MM.1S (cell line): ENCODE data around the gene GNG14.
"Not testable (repeated sequence)": the region's sequence is repeated elsewhere in the genome, so short reads cannot be mapped to it uniquely, and the experiment has no call there.

Source experiments
- DNase-seq: peaks from one replicate; pipeline ENCODE4 v3.0.0-alpha.2; 2015
- H2AFZ ChIP-seq: fragments of 300-600 bp; sonication (generic); 2 replicates; pipeline ENCODE4 v1.6.0; 2016; ENCODE audit warnings: antibody characterized with exemption, low read length
- H3F3A ChIP-seq: fragments of 300-600 bp; sonication (generic); 2 replicates; pipeline ENCODE4 v1.6.1; 2016; ENCODE audit warnings: mild to moderate bottlenecking, antibody characterized with exemption, low read length, moderate library complexity, mixed read lengths; ENCODE audit not compliant: insufficient read depth
- H3K27ac ChIP-seq: fragments of 300-600 bp; sonication (generic); 2 replicates; pipeline ENCODE4 v1.5.1; 2016; ENCODE audit warnings: mild to moderate bottlenecking, low read length
- H3K27me3 ChIP-seq: fragments of 300-600 bp; sonication (generic); replicated peaks from 2 replicates; pipeline ENCODE4 v1.6.0; 2016; ENCODE audit warnings: low read length; ENCODE audit not compliant: insufficient read depth
- H3K36me3 ChIP-seq: fragments of 300-600 bp; sonication (generic); replicated peaks from 2 replicates; pipeline ENCODE4 v1.6.1; 2016; ENCODE audit warnings: mild to moderate bottlenecking, low read length, mixed read lengths; ENCODE audit not compliant: insufficient read depth
- H3K4me1 ChIP-seq: fragments of 300-600 bp; sonication (generic); 2 replicates; pipeline ENCODE4 v1.6.1; 2016; ENCODE audit warnings: low read length, mixed read lengths
- H3K4me2 ChIP-seq: fragments of 300-600 bp; sonication (generic); 2 replicates; pipeline ENCODE4 v1.6.0; 2016; ENCODE audit warnings: low read depth, low read length
- H3K4me3 ChIP-seq: fragments of 300-600 bp; sonication (generic); 2 replicates; pipeline ENCODE4 v1.5.1; 2016; ENCODE audit warnings: low read length, mixed read lengths
- H3K79me2 ChIP-seq: fragments of 300-600 bp; sonication (generic); 2 replicates; pipeline ENCODE4 v1.6.1; 2016; ENCODE audit warnings: mixed run types, low read length, mixed read lengths
- H3K9ac ChIP-seq: fragments of 300-600 bp; sonication (generic); 2 replicates; pipeline ENCODE4 v1.6.1; 2016; ENCODE audit warnings: low read length, mixed read lengths
- H3K9me2 ChIP-seq: fragments of 300-600 bp; sonication (generic); replicated peaks from 2 replicates; pipeline ENCODE4 v1.6.1; 2016; ENCODE audit warnings: mild to moderate bottlenecking, low read length, mixed read lengths; ENCODE audit not compliant: insufficient read depth
- H3K9me3 ChIP-seq: fragments of 300-600 bp; sonication (generic); replicated peaks from 2 replicates; pipeline ENCODE4 v1.6.1; 2016; ENCODE audit warnings: mild to moderate bottlenecking, low read length, mixed read lengths; ENCODE audit not compliant: insufficient read depth
- H4K20me1 ChIP-seq: fragments of 300-600 bp; sonication (generic); 2 replicates; pipeline ENCODE4 v1.6.1; 2016; ENCODE audit warnings: mild to moderate bottlenecking, low read length, moderate library complexity, mixed read lengths; ENCODE audit not compliant: insufficient read depth
- EZH2 ChIP-seq: fragments of 300-600 bp; sonication (generic); optimal IDR thresholded peaks from 2 replicates; pipeline ENCODE3; 2017; ENCODE audit warnings: low read depth, mild to moderate bottlenecking, antibody characterized with exemption, low read length, mixed read lengths
- EZH2phosphoT487 ChIP-seq: fragments of 300-600 bp; sonication (generic); IDR thresholded peaks from 2 replicates; pipeline ENCODE4 v1.6.1; 2018; ENCODE audit warnings: antibody characterized with exemption, low read length
- TF ChIP-seq, protein P1 (sequence below): fragments of 300-600 bp; sonication (generic); IDR thresholded peaks from 2 replicates; pipeline ENCODE4 v1.5.1; 2016; ENCODE audit warnings: antibody characterized with exemption, low read length, mixed read lengths

GNG14 gene

DNA sequence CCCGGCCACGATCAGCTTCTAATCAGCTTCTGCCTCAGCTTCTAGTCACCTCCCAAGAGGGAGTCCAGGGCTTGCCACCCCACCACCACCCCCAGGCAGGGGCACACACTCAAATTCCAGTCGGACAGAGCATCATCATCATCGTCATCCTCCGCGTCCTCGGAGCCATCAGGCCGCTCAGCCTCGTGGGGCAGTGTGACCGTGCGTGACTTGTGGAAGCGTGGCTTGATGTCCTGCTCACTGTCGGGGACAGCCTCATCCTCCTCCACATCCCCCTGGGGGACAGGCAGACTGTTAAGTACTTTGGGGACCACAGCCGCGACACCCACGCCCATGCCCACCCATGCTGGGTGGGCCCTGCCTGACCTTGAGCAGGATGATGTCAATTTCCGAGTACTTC lies 23.4 kb downstream of the GNG14 start:
- Histone ChIP-seq H3K9me2 (no peaks in the 10 kb centered on the region), H3K79me2 (peaks cover 17% of the 10 kb centered on the region), H3K4me1 (no peaks in the 10 kb centered on the region), H3K27me3 (no peaks in the 10 kb centered on the region), H3K4me3 (no peak overlapping the region), H3K9me3 (no peaks in the 10 kb centered on the region), H3K27ac (no peak overlapping the region), H2AFZ (no peak overlapping the region), H3K36me3 (peaks cover 14% of the 10 kb centered on the region), H3F3A (no peaks in the 10 kb centered on the region), H3K4me2 (no peak overlapping the region), H3K9ac (no peak overlapping the region), H4K20me1 (no peaks in the 10 kb centered on the region)
- no peak for DNase-seq
- TF ChIP-seq EZH2 (no peak), EZH2phosphoT487 (no peak)
- TF ChIP-seq, protein P1, sequence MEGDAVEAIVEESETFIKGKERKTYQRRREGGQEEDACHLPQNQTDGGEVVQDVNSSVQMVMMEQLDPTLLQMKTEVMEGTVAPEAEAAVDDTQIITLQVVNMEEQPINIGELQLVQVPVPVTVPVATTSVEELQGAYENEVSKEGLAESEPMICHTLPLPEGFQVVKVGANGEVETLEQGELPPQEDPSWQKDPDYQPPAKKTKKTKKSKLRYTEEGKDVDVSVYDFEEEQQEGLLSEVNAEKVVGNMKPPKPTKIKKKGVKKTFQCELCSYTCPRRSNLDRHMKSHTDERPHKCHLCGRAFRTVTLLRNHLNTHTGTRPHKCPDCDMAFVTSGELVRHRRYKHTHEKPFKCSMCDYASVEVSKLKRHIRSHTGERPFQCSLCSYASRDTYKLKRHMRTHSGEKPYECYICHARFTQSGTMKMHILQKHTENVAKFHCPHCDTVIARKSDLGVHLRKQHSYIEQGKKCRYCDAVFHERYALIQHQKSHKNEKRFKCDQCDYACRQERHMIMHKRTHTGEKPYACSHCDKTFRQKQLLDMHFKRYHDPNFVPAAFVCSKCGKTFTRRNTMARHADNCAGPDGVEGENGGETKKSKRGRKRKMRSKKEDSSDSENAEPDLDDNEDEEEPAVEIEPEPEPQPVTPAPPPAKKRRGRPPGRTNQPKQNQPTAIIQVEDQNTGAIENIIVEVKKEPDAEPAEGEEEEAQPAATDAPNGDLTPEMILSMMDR: no peak

DNA sequence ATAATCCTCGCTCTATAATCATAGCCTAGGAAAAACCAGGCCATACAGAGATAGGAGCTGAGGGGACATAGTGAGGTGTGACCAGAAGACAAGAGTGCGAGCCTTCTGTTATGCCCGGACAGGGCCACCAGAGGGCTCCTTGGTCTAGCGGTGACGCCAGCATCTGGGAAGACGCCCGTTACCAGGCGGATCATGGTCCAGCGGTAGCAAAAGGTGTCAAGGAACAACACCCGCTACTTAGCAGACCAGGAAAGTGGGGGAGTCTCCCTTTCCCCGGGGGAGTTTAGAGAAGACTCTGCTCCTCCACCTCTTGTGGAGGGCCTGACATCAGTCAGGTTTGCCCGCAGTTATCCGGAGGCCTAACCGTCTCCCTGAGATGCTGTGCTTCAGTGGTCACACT lies 24.3 kb downstream of the GNG14 start:
- H3K27ac ChIP-seq, H4K20me1 ChIP-seq, H3K9me3 ChIP-seq, H3K4me3 ChIP-seq, H3K4me1 ChIP-seq, H3F3A ChIP-seq, H3K27me3 ChIP-seq, H3K9me2 ChIP-seq, DNase-seq, H3K9ac ChIP-seq, H2AFZ ChIP-seq, H3K4me2 ChIP-seq: not testable (repeated sequence)
- Histone ChIP-seq H3K36me3 (peaks cover 14% of the 10 kb centered on the region), H3K79me2 (peaks cover 25% of the 10 kb centered on the region)

- H3K9ac ChIP-seq, H3K9me2 ChIP-seq, DNase-seq, H3K4me3 ChIP-seq, H3K4me2 ChIP-seq, H3K4me1 ChIP-seq, H3K27ac ChIP-seq, H3K27me3 ChIP-seq, H3F3A ChIP-seq, H2AFZ ChIP-seq, H3K9me3 ChIP-seq, H4K20me1 ChIP-seq: not testable (repeated sequence)
- H3K79me2 ChIP-seq: peaks cover 34% of the 10 kb centered on the region
- H3K36me3 ChIP-seq: peaks cover 14% of the 10 kb centered on the region
Observed at GRCh38 chr19:12713304-12713703, 25.5 kb downstream of the GNG14 start.

DNA sequence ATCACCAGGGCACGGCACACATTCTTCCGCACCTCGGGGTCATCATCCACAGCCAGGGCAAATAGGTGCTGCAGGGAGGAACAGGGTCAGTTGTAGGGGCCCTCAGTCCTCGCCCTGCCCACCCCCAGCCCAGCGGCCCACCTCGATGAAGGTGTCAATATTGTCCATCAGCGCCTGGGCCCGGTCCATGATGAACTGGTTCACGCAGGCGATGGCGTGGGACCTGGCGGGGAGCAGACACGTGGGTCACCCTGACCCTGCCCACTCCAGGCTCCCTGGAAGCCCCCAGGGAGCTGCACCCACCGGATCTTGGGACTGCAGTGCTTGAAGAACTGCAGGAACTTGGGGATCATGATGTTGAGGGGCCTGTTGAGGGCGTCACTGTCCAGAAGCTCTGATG lies 27.3 kb downstream of the GNG14 start:
- no peaks in the 10 kb centered on the region for H3F3A ChIP-seq
- H3K9ac ChIP-seq: no peak overlapping the region
- no peaks in the 10 kb centered on the region for H4K20me1 ChIP-seq
- no peak overlapping the region for H3K4me3 ChIP-seq
- H3K9me3 ChIP-seq: no peaks in the 10 kb centered on the region
- no peak overlapping the region for H3K4me2 ChIP-seq
- peaks cover 52% of the 10 kb centered on the region for H3K79me2 ChIP-seq
- no peaks in the 10 kb centered on the region for H3K4me1 ChIP-seq
- DNase-seq: no peak
- peaks cover 16% of the 10 kb centered on the region for H3K36me3 ChIP-seq
- TF ChIP-seq, protein P1: no peak
- no peak for TF ChIP-seq EZH2
- TF ChIP-seq EZH2phosphoT487: no peak
- H3K9me2 ChIP-seq: no peaks in the 10 kb centered on the region
- H3K27me3 ChIP-seq: no peaks in the 10 kb centered on the region
- no peak overlapping the region for H3K27ac ChIP-seq
- H2AFZ ChIP-seq: no peak overlapping the region
